ENCODE measurements around the gene THRAP3. TPM values are rescaled to one million over a fixed set of nuclear protein-coding genes. Genes with fewer than 3 reads are reported as not detected.
A peak's percentile ranks its signal among the peaks of the same experiment; 100 is the strongest.

THRAP3 gene
- total and polyA plus RNA-seq, 9 of the 15 experiments (the other 6 are each of a cell fraction or from before 2014, with no cell fraction given), result 66.2 to 135 (median 113) TPM

GRCh38 chr1:36322786-36323635 lies 98.8 kb downstream of the THRAP3 start (continued):
- no peak for TF ChIP-seq HMG20B (CRISPR knock-in tag; IDR thresholded peaks at IDR 0.05)
- no peak for TF ChIP-seq TEAD2 (tag; IDR thresholded peaks at IDR 0.05)
- TF ChIP-seq ZFX (CRISPR knock-in tag; IDR thresholded peaks at IDR 0.05), result peak; percentile 48
- no peak for TF ChIP-seq ZNF274 (IDR thresholded peaks at IDR 0.05; ENCODE audit: borderline replicate concordance, low read depth, low read length)
- TF ChIP-seq TAF1 (IDR thresholded peaks at IDR 0.05; ENCODE audit: control insufficient read depth, extremely low read depth, insufficient read depth, low read length, severe bottlenecking), result peak; percentile 30
- no peak for TF ChIP-seq ZNF644 (tag; IDR thresholded peaks at IDR 0.05; ENCODE audit: low read depth)
- TF ChIP-seq PHF21A (IDR thresholded peaks at IDR 0.05; ENCODE audit: borderline replicate concordance, low read depth), result no peak
- TF ChIP-seq SAFB2 (IDR thresholded peaks at IDR 0.05; ENCODE audit: borderline replicate concordance, low read depth, low read length, severe bottlenecking), result no peak
- TF ChIP-seq XRCC4 (IDR thresholded peaks at IDR 0.05; ENCODE audit: extremely low read depth, insufficient read depth, insufficient read length), result no peak
- peak; percentile 31; the same call in 1 of the 2 replicates for TF ChIP-seq TARDBP (IDR thresholded peaks at IDR 0.05)
- TF ChIP-seq TAF9B (IDR thresholded peaks at IDR 0.05; ENCODE audit: partially characterized antibody), result no peak
- TF ChIP-seq HMGN3 (IDR thresholded peaks at IDR 0.05; ENCODE audit: borderline replicate concordance, extremely low read depth, insufficient read length, low read depth, low read length), result peak; percentile 56
- no peak for TF ChIP-seq NUFIP1 (IDR thresholded peaks at IDR 0.05; ENCODE audit: partially characterized antibody)
- TF ChIP-seq TOE1 (IDR thresholded peaks at IDR 0.05; ENCODE audit: borderline replicate concordance), result no peak
- TF ChIP-seq TOE1 (CRISPR knock-in tag; IDR thresholded peaks at IDR 0.05; ENCODE audit: borderline replicate concordance, low read depth), result no peak
- 0 out of 2 replicates have a peak, but pooled peaks have one; percentile 38 for TF ChIP-seq RBM14 (IDR thresholded peaks at IDR 0.05; ENCODE audit: borderline replicate concordance, insufficient read depth, low read depth, low read length)
- TF ChIP-seq, protein P1, sequence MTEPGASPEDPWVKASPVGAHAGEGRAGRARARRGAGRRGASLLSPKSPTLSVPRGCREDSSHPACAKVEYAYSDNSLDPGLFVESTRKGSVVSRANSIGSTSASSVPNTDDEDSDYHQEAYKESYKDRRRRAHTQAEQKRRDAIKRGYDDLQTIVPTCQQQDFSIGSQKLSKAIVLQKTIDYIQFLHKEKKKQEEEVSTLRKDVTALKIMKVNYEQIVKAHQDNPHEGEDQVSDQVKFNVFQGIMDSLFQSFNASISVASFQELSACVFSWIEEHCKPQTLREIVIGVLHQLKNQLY (CRISPR knock-in tag; conservative IDR thresholded peaks at IDR 0.05), result no peak

Measured in K562 (cell line).